K562 (cell line): Measurements from ENCODE around the gene ADGRL3. TPM values are rescaled to one million over a fixed set of nuclear protein-coding genes. Genes with fewer than 3 reads are reported as not detected.

Experiments
- ATAC-seq: fragments of 200-7000 bp; cut with Tn5 transposase; 3 replicates; pipeline ENCODE4 v1.9.1; 2020; ENCODE audit warnings: moderate library complexity
- BruUV-seq: library from RNA; stranded (reverse); fragments of 400-500 nt; replicated peaks from 2 replicates; lab custom pipeline; 2021; lab: Mats Ljungman, UMichigan
- CTCF ChIA-PET: fragments of 300-600 bp; formaldehyde crosslinking; extraction: SDS; loops from one replicate; lab custom pipeline; 2021; ENCODE audit warnings: low intra/inter-chr PET ratio; lab: Yijun Ruan, JAX
- POLR2A ChIA-PET: fragments of 300-600, 350-650 bp; sonication (Branson Sonifier 250); formaldehyde crosslinking; extraction: SDS; loops from one replicate; lab custom pipeline; 2021; ENCODE audit warnings: antibody characterized with exemption, inconsistent platforms; lab: Yijun Ruan, JAX
- DNase-seq, 4 experiments: peaks; one replicate each; pipeline versions ENCODE4 v3.0.0 to v3.0.0-alpha.2; 2011 to 2018; ENCODE audit warnings: low spot score in 3 of 4, mixed read lengths in 3 of 4; ENCODE audit errors: extremely low read depth in 1 of 4
- FAIRE-seq: peaks from 2 replicates; lab custom pipeline; 2011; peaks lifted over from hg19 to GRCh38; lab: Jason Lieb, UNC
- H2AFZ ChIP-seq: 2 replicates; pipeline ENCODE4 v1.6.0; 2011; ENCODE audit warnings: low read depth, low read length, control low read depth, inconsistent platforms
- H3K27ac ChIP-seq: fragments of 200-600 bp; 3 replicates; pipeline ENCODE4 v1.8.0; 2011; ENCODE audit warnings: low read depth, mild to moderate bottlenecking, control low read depth, inconsistent platforms, low read length, moderate library complexity, mixed read lengths; ENCODE audit errors: extremely low read depth
- H3K27me3 ChIP-seq, 2 experiments: fragments of 300-600 bp in 1 of 2; 2 replicates in 1 of 2; 3 replicates in 1 of 2; pipeline versions ENCODE4 v1.6.0 to v1.8.0; 2011; ENCODE audit warnings: inconsistent platforms in 2 of 2, low read length in 2 of 2, mild to moderate bottlenecking in 1 of 2, mixed read lengths in 1 of 2, moderate library complexity in 1 of 2; ENCODE audit not compliant: control insufficient read depth in 2 of 2, insufficient read depth in 2 of 2
- H3K36me3 ChIP-seq: fragments of 300-600 bp; 3 replicates; pipeline ENCODE4 v1.8.0; 2011; ENCODE audit warnings: mild to moderate bottlenecking, low read length, inconsistent platforms; ENCODE audit not compliant: control insufficient read depth, insufficient read depth
- H3K4me1 ChIP-seq, 2 experiments: fragments of 200-600 bp in 1 of 2; replicated peaks in 1 of 2; 2 replicates in 1 of 2; 3 replicates in 1 of 2; pipeline versions ENCODE4 v1.5.1 to v1.8.0; 2011; ENCODE audit warnings: inconsistent platforms in 2 of 2, low read length in 2 of 2, mild to moderate bottlenecking in 1 of 2, mixed read lengths in 1 of 2, moderate library complexity in 1 of 2; ENCODE audit not compliant: control insufficient read depth in 2 of 2, insufficient read depth in 2 of 2
- H3K4me2 ChIP-seq: 2 replicates; pipeline ENCODE4 v1.6.1; 2011; ENCODE audit warnings: low read length, control low read depth, inconsistent platforms, mixed read lengths; ENCODE audit not compliant: insufficient read depth
- H3K4me3 ChIP-seq: fragments of 200-600 bp; sonication (generic), shearing (Covaris generic); 2 replicates; pipeline ENCODE4 v1.5.1; 2016; ENCODE audit warnings: control low read depth, inconsistent platforms
- H3K79me2 ChIP-seq: fragments of 200-600 bp; 3 replicates; pipeline ENCODE4 v1.8.0; 2011; ENCODE audit warnings: low read length, inconsistent platforms; ENCODE audit not compliant: control insufficient read depth, insufficient read depth
- H3K9ac ChIP-seq, 2 experiments: 2 replicates each; pipeline versions ENCODE4 v1.6.0 to v1.6.1; 2011; ENCODE audit warnings: low read depth in 2 of 2, low read length in 2 of 2, control low read depth in 1 of 2, inconsistent platforms in 1 of 2, mild to moderate bottlenecking in 1 of 2, mixed read lengths in 1 of 2; ENCODE audit not compliant: insufficient read depth in 1 of 2
- H3K9me1 ChIP-seq: one replicate; pipeline ENCODE4 v1.6.0; 2011; ENCODE audit warnings: inconsistent platforms, mild to moderate bottlenecking, low read length, moderate library complexity; ENCODE audit not compliant: control insufficient read depth, insufficient read depth
- H3K9me3 ChIP-seq: replicated peaks from 2 replicates; pipeline ENCODE4 v1.5.1; 2011; ENCODE audit warnings: low read depth, low read length, inconsistent platforms; ENCODE audit not compliant: control insufficient read depth, insufficient read depth
- H4K20me1 ChIP-seq: replicated peaks from 2 replicates; pipeline ENCODE4 v1.6.1; 2011; ENCODE audit warnings: low read length, inconsistent platforms, mixed read lengths; ENCODE audit not compliant: control insufficient read depth, insufficient read depth
- GATA2 ChIP-seq: sonication (generic); formaldehyde crosslinking; IDR thresholded peaks from 2 replicates; pipeline ENCODE4 v1.4.0; 2020; ENCODE audit warnings: mild to moderate bottlenecking, missing genetic modification reagents
- IFI16 ChIP-seq: fragments of 250-450 bp; sonication (Bioruptor Pico); IDR thresholded peaks from 2 replicates; pipeline ENCODE4 v2.1.2; 2022; ENCODE audit warnings: mild to moderate bottlenecking, inconsistent platforms
- MYC ChIP-seq, 2 experiments: fragments of 250-450 bp in 1 of 2; sonication (Bioruptor Pico) in 1 of 2; IDR thresholded peaks; 2 replicates each; pipeline versions ENCODE4 v1.5.1 to v1.6.1; 2012 to 2021; ENCODE audit warnings: low read depth in 2 of 2, borderline replicate concordance in 1 of 2, improper control_type of control experiment in 1 of 2, low read length in 1 of 2, mild to moderate bottlenecking in 1 of 2, moderate library complexity in 1 of 2
- NFE2L1 ChIP-seq: fragments of 450-650 bp; IDR thresholded peaks from 2 replicates; pipeline ENCODE4 v1.6.1; 2016; ENCODE audit warnings: missing genetic modification characterization, low read depth, mild to moderate bottlenecking, missing compliant biosample characterization, moderate library complexity, borderline replicate concordance
- RBM15 ChIP-seq: fragments of 200-400 bp; formaldehyde crosslinking; IDR thresholded peaks from 2 replicates; pipeline ENCODE4 v1.6.1; 2018; ENCODE audit warnings: mild to moderate bottlenecking, low read length, moderate library complexity; ENCODE audit not compliant: insufficient read depth
- SP2 ChIP-seq: IDR thresholded peaks from 2 replicates; pipeline ENCODE4 v1.6.1; 2011; ENCODE audit warnings: mild to moderate bottlenecking, low read depth, low read length, moderate library complexity; ENCODE audit not compliant: poor library complexity, severe bottlenecking; ENCODE audit errors: extremely low read depth
- STAT5A ChIP-seq: IDR thresholded peaks from 2 replicates; pipeline ENCODE4 v1.6.1; 2012; ENCODE audit warnings: low read length, inconsistent platforms, borderline replicate concordance
- ZBTB12 ChIP-seq: fragments of 250-450 bp; sonication (Bioruptor Pico); IDR thresholded peaks from 2 replicates; pipeline ENCODE4 v1.4.0; 2020
- ZNF146 ChIP-seq: IDR thresholded peaks from one replicate; pipeline ENCODE4 v1.6.1; 2018; ENCODE audit warnings: missing compliant biosample characterization; ENCODE audit not compliant: unreplicated experiment
- ZNF217 ChIP-seq: sonication (generic); formaldehyde crosslinking; IDR thresholded peaks from 2 replicates; pipeline ENCODE4 v1.8.0; 2022; ENCODE audit warnings: mild to moderate bottlenecking, missing genetic modification reagents
- ZNF263 ChIP-seq: sonication (generic); formaldehyde crosslinking; IDR thresholded peaks from 2 replicates; pipeline ENCODE4 v1.8.0; 2022; ENCODE audit warnings: mild to moderate bottlenecking, missing genetic modification reagents, borderline replicate concordance
- ZNF354B ChIP-seq: fragments of 250-450 bp; sonication (Bioruptor Pico); IDR thresholded peaks from 2 replicates; pipeline ENCODE4 v1.4.0; 2020
- ZNF583 ChIP-seq: fragments of 250-450 bp; sonication (Bioruptor Pico); IDR thresholded peaks from 2 replicates; pipeline ENCODE4 v1.4.0; 2020
- ZNF586 ChIP-seq: fragments of 450-650 bp; formaldehyde crosslinking; conservative IDR thresholded peaks from 2 replicates; pipeline ENCODE4 v1.4.0; 2020; ENCODE audit warnings: mild to moderate bottlenecking, moderate library complexity
- WGBS: fragments of 100-300 bp; shearing (Covaris generic); methylation state at CpG from one replicate; pipeline ENCODE4 v1.1.6; 2016; ENCODE audit warnings: low coverage, mixed read lengths; ENCODE audit not compliant: insufficient coverage; ENCODE audit errors: missing lambda C conversion rate; 5-methylcytosine and 5-hydroxymethylcytosine counted together
- in situ Hi-C: fragments of 300-500 bp; cut with MboI; formaldehyde crosslinking; loops from 4 replicates; pipeline ENCODE4 v1.15.0; 2018; ENCODE audit warnings: inconsistent platforms, mixed read lengths
- intact Hi-C: fragments of 100-400 bp; cut with micrococcal nuclease; formaldehyde crosslinking; loops from 2 replicates; pipeline ENCODE4 v1.14.2; 2022
- polyA plus RNA-seq, 8 experiments: library from polyadenylated mRNA; depleted of rRNA in 4 of 8; stranded (reverse) in 5 of 8; unstranded in 3 of 8; fragments of >200 nt; fragmentation: Nextera tagmentation in 2 of 8; fragmentation: Illumina TruSeq in 1 of 8; extraction: Ambion mirVana in 2 of 8; extraction: Trizol in 1 of 8; gene quantifications; 2 replicates each; pipeline versions ENCODE4 v1.2.1 to v1.2.3, GENCODE V29; 2011 to 2014; ENCODE audit warnings: inconsistent platforms in 1 of 8, missing spikeins in 1 of 8
- total RNA-seq, 7 experiments: library from RNA; depleted of rRNA in 6 of 7; stranded (reverse); fragments of >200 nt in 6 of 7; fragmentation: Illumina TruSeq in 2 of 7; extraction: Trizol in 2 of 7; gene quantifications; 2 replicates each; pipeline versions ENCODE4 v1.2.1 to v1.2.3, GENCODE V29; 2011 to 2021; ENCODE audit warnings: low replicate concordance in 1 of 7
- TF ChIP-seq, protein P1 (sequence below): fragments of 250-450 bp; sonication (Bioruptor Pico); IDR thresholded peaks from 2 replicates; pipeline ENCODE4 v1.4.0; 2020; ENCODE audit warnings: borderline replicate concordance

Gene ADGRL3
- total and polyA plus RNA-seq, 9 of the 15 experiments (the other 6 are each of a cell fraction or from before 2014, with no cell fraction given), result 0.03 to 0.14 (median 0.04) TPM; not detected in 2

DNA sequence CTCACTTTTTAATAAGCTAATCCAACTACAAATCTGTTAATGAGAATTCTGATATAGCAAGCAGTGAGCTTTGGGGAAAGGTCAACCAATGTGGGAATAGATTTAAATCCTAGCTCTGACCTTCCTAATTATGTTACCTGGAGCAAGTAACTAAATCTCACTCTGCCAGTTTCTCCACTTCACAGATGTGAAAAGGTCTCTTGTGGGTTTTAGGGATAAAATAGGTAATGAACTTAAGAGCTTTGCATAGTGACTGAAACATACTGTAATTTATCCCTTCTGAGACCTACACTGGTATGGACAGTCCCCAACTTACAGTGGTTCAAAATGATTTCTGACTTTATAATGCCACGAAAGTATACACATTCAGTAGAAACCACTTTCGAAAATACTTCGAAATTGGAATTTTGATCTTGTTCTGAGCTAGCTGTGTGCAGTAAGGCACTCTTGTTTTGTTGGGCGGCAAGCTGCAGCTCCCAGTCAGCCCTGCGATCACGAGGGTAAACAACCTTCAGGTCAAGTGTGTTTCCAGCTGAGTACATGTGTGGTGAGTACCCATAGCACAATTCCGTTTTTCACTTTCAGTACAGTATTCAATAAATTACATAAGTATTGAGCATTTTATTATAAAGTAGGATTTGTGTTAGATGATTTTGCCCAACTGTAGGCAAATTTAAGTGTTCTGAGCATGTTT is 93.7 kb downstream of the ADGRL3 start (continued):
- TF ChIP-seq RBM15 (no peak), IFI16 (CRISPR knock-in tag) (no peak), ZNF586 (no peak), GATA2 (CRISPR knock-in tag) (no peak), MYC (IDR thresholded peaks at IDR 0.05; ENCODE audit: low read depth, low read length) (no peak), MYC (CRISPR knock-in tag; IDR thresholded peaks at IDR 0.05; ENCODE audit: borderline replicate concordance, low read depth) (no peak)

GRCh38 chr4:61294936-61295335 is 94.8 kb downstream of the ADGRL3 start:
- Histone ChIP-seq H3K27me3 (no peaks in the 10 kb centered on the region), H2AFZ (no peak overlapping the region), H3K4me3 (no peak overlapping the region), H3K36me3 (no peaks in the 10 kb centered on the region), H3K4me1 (no peaks in the 10 kb centered on the region), H3K9me1 (no peaks in the 10 kb centered on the region), H3K9me3 (no peaks in the 10 kb centered on the region), H3K79me2 (no peaks in the 10 kb centered on the region), H4K20me1 (no peaks in the 10 kb centered on the region), H3K4me2 (no peak overlapping the region), H3K9ac (no peak overlapping the region), H3K27ac (no peak overlapping the region)
- no TSS peak for BruUV-seq
- ATAC-seq, result no peak
- TF ChIP-seq ZNF354B (CRISPR knock-in tag) (no peak), ZNF146 (CRISPR knock-in tag) (no peak), NFE2L1 (no peak), ZBTB12 (CRISPR knock-in tag) (no peak), GATA2 (CRISPR knock-in tag) (no peak), ZNF217 (CRISPR knock-in tag) (no peak), ZNF263 (CRISPR knock-in tag) (no peak), STAT5A (no peak), ZNF583 (CRISPR knock-in tag) (no peak), SP2 (no peak)
- TF ChIP-seq, protein P1, sequence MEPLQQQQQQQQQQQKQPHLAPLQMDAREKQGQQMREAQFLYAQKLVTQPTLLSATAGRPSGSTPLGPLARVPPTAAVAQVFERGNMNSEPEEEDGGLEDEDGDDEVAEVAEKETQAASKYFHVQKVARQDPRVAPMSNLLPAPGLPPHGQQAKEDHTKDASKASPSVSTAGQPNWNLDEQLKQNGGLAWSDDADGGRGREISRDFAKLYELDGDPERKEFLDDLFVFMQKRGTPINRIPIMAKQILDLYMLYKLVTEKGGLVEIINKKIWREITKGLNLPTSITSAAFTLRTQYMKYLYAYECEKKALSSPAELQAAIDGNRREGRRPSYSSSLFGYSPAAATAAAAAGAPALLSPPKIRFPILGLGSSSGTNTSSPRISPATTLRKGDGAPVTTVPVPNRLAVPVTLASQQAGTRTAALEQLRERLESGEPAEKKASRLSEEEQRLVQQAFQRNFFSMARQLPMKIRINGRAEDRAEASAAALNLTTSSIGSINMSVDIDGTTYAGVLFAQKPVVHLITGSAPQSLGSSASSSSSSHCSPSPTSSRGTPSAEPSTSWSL (CRISPR knock-in tag), result no peak
- POLR2A ChIA-PET, result no interaction called here
- CTCF ChIA-PET, result no interaction called here
- intact Hi-C loops (no loop called here), in situ Hi-C loops (no loop called here)
- FAIRE-seq, result no peak
- DNase-seq, result no peak
- 10% methylated on average over 6 of the region's 6 CpGs for WGBS
